ENCODE data around the gene USH2A. TPM values are rescaled to one million over a fixed set of nuclear protein-coding genes. Genes with fewer than 3 reads are reported as not detected.

USH2A gene
- total RNA-seq, 1 donor from 2014 or later: not detected

DNA sequence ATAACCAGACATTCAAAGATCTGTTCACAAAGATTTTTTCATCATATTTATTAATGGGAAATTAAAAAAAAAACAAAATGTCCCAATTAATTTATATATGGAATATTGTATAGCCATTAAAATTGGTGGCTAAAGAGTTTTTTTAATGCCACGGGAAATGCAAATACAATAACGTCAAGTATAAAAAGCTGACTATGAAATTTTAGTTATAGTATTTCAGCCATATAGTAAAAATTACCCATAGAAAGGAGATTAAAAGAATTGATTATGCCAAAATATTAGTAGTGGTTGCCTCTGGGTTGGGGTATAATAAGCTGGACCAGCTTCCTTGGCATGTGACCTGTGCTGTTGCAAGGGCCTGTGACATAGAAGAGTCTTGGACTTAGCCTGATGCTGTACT, 777.4 kb downstream of the USH2A start:
- H3K4me3 ChIP-seq (ENCODE audit: low read depth, low read length): no peak overlapping the region
- no peak for DNase-seq (ENCODE audit: low read depth)
- TF ChIP-seq, protein P1, sequence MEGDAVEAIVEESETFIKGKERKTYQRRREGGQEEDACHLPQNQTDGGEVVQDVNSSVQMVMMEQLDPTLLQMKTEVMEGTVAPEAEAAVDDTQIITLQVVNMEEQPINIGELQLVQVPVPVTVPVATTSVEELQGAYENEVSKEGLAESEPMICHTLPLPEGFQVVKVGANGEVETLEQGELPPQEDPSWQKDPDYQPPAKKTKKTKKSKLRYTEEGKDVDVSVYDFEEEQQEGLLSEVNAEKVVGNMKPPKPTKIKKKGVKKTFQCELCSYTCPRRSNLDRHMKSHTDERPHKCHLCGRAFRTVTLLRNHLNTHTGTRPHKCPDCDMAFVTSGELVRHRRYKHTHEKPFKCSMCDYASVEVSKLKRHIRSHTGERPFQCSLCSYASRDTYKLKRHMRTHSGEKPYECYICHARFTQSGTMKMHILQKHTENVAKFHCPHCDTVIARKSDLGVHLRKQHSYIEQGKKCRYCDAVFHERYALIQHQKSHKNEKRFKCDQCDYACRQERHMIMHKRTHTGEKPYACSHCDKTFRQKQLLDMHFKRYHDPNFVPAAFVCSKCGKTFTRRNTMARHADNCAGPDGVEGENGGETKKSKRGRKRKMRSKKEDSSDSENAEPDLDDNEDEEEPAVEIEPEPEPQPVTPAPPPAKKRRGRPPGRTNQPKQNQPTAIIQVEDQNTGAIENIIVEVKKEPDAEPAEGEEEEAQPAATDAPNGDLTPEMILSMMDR (conservative IDR thresholded peaks at IDR 0.05; ENCODE audit: low read depth, low read length): no peak

DNA sequence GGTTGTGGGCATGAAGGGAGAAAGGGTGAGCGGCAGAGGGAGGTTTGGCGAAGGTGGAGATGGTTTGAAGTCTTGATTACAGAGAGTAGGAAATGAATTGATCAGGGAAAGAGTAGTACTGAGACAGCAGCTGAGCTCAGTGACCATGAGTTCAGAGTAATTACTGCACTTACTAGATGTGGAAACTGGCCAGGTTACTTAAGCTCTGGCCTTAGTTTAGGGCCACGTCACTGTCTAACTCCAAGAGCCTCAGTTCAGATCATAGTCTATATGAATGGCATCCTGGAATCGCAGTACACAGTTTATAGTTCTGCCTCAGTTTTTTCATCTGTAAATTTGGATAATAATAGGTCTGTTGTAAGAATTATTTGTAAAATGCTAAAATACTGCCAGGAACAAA, 778.1 kb downstream of the USH2A start:
- TF ChIP-seq, protein P1 (conservative IDR thresholded peaks at IDR 0.05; ENCODE audit: low read depth, low read length): no peak

DNA sequence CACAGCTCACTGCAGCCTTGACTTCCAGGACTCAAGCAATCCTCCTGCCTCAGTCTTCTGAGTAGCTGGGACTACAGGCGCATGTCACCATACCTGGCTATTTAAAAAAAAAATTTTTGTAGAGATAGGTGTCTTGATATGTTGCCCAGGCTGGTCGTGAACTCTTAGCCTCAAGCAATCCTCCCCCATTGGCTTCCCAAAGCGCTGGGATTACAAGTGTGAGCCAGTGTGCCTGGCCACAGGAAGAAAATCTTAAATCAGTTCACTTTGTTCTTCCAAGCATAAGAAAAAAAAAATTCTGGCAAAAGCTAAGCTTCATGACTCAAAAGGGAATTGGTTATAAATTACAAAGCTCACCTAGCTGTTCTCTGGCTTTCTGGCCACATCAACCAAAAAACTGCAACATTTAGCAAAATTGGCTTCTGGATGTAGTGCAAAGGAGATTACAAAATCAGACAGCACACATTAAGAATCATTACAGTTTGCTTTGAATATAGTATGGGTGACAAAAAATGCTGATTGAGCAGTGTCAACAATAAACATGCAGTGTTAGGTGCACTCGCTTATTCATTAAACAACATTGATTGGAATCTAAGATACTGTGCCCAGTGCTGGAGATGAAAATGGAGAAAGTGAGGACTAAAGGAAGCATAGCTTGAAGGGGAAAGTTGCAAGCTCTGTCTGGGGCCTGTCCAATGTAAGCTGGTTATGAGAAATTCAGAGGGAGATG, 779.5 kb downstream of the USH2A start:
- no peak for DNase-seq (ENCODE audit: low read depth)
- H3K4me3 ChIP-seq (ENCODE audit: low read depth, low read length): no peak overlapping the region
- TF ChIP-seq, protein P1 (conservative IDR thresholded peaks at IDR 0.05; ENCODE audit: low read depth, low read length): no peak

More for the DNA sequence above, 778.1 kb downstream of the USH2A start:
- no peak for DNase-seq (ENCODE audit: low read depth)
- H3K4me3 ChIP-seq (ENCODE audit: low read depth, low read length): no peak overlapping the region

DNA sequence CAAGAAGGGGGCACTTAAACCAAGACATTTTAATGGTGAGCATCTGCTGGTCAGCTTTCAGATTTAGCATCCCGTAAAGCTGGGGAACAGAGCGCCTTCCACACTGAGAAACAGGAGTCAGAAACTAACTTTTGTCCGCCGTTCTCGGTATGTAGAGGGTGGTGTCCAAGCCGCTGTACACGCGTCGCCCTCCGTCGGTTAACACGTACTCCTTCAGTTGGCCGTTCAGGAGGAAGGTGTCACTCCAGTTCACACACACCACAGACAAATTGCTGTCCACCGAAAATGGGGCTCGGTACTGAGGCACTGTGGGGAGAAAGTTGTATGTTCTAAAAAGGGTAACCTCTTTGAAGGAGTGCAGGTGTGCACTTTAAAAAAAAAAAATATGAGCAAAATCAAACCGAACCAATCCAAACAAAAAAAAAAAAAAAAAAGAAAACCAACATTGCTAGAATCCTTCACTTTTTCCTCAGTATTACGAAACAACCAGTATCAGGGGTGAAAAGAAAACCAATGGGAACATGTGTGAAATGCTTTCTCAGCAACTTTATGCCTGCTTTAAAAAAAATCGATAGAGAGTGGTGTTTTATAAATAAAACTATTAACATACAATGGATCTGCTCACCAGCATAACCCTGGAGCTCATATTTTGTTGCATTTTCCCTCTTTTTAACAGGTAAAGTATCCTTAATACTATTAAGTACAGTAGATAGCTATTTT, 782.7 kb downstream of the USH2A start:
- no peak overlapping the region for H3K4me3 ChIP-seq (ENCODE audit: low read depth, low read length)
- DNase-seq (ENCODE audit: low read depth): no peak
- TF ChIP-seq, protein P1 (conservative IDR thresholded peaks at IDR 0.05; ENCODE audit: low read depth, low read length): no peak

DNA sequence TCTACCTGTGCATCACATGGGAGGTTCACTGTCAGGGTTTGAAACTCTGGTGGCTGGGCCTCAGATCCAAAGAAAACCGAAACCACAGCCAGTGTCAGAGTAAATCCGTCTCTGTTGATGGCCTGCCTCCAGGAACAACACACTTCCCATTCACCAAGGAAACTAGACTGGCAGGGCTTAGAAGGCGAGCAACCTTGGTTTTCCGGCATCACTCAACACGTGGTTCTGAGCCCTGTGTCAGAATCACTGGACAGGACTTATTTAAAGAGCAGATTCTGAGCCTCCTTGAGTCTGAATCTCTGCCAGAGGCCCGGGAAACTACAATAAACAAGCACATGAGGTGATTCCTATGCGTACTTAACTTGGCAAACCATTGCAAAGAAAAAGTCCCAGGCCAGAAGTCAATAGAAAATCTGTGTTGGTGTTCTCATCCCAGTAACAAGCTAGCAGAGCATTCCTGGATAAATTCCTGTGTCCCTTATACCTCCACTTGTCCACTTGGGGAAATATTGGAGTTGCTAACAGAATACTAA, 786.1 kb downstream of the USH2A start:
- peak overlapping the region; percentile 14 for H3K4me3 ChIP-seq (ENCODE audit: low read depth, low read length)
- TF ChIP-seq, protein P1 (conservative IDR thresholded peaks at IDR 0.05; ENCODE audit: low read depth, low read length): no peak
- no peak for DNase-seq (ENCODE audit: low read depth)

DNA sequence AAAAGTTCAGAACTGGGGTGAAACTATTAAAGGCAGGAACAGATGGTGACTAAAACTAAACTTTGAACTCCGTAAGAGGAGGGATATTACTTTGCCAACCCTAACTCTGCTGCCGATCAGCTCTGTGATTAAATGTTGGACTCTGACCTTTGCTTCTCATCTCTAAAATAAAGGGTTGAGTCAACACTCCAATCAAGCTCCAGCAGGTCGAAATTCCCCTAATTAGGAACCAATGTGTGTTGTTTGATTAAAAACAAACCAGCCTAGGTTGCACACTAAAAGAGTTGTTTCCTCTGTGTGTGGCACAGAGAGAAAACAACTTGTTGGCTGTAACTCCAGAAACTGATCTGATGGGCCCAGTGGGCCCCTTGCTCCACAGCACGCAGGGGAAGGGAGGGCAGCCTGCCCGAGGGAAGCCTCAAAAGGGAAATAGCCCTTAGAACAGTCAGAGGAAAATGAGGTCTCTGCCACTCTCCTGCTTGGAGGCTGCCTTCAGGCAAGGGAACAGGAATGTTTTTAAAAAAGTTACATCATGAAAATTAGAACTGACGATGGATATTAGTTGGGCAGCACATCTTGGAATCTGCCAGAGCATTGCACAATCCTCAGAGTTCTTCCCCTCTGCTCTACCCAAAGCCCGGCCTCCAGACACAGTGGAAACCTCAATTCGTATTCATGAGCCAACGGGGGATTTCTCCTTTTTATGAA, 786.8 kb downstream of the USH2A start:
- peak overlapping the region; percentile 14 for H3K4me3 ChIP-seq (ENCODE audit: low read depth, low read length)
- TF ChIP-seq, protein P1 (conservative IDR thresholded peaks at IDR 0.05; ENCODE audit: low read depth, low read length): no peak
- no peak for DNase-seq (ENCODE audit: low read depth)

Measured in epithelial cell of proximal tubule (primary cell).